Adrenal gland (tissue), 5 donors: ENCODE results near the gene MOCS3.
A peak's percentile ranks its signal among the peaks of the same experiment; 100 is the strongest.

ENCODE experiments used
- CTCF ChIP-seq, 6 experiments: fragments of 450-650 bp in 4 of 6; fragments of 200-600 bp in 2 of 6; sonication (generic) in 1 of 6; IDR thresholded peaks; 1 replicate in 5 of 6; 2 replicates in 1 of 6; pipeline versions ENCODE4 v1.5.1 to v1.8.0; 2016 to 2021; ENCODE audit warnings: antibody characterized with exemption in 6 of 6, mild to moderate bottlenecking in 2 of 6, moderate library complexity in 1 of 6
- POLR2A ChIP-seq, 2 donors: fragments of 450-650 bp; IDR thresholded peaks; one replicate each; pipeline ENCODE4 v1.6.1; 2017; ENCODE audit warnings: antibody characterized with exemption in 2 of 2, mild to moderate bottlenecking in 2 of 2, moderate library complexity in 1 of 2
- donor health status: DM: no; HTN: no; CAD: no.

DNA sequence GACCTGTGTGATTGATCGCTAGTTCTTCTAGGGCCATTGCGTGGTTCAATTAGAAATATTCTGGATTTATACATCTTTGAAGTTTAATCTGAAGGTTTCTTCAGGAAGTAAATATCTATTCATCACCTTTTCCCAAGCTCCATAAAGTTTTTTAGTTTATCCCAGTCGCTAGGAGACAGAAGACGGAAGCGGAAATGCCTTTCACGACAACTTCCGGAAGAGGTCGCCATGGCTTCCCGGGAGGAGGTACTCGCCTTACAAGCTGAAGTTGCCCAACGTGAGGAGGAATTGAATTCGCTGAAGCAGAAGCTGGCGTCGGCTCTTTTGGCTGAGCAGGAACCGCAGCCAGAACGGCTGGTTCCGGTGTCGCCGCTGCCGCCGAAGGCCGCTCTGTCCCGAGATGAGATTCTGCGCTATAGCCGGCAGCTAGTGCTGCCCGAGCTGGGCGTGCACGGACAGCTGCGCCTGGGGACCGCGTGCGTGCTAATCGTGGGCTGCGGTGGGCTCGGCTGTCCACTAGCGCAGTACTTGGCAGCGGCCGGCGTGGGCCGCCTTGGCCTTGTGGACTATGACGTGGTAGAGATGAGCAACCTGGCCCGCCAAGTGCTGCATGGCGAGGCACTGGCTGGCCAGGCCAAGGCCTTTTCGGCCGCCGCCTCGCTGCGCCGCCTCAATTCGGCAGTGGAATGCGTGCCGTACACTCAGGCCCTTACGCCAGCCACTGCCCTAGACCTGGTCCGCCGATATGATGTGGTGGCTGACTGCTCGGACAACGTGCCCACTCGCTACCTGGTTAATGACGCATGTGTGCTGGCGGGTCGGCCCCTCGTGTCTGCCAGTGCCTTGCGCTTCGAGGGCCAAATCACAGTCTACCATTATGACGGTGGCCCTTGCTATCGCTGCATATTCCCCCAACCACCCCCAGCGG, at the start of gene MOCS3:
- TF ChIP-seq CTCF (IDR thresholded peaks at IDR 0.05): peak in 1 of 6 experiments; percentile 10
- no peak for TF ChIP-seq POLR2A (IDR thresholded peaks at IDR 0.05)
